HEK293T (cell line): Measurements from ENCODE around the gene ZNF468.
"Not testable (repeated sequence)": the region's sequence is repeated elsewhere in the genome, so short reads cannot be mapped to it uniquely, and the experiment has no call there.

ENCODE experiments used
- CTCF ChIA-PET: fragments of 350-600 bp; formaldehyde crosslinking; extraction: SDS; loops from one replicate; lab custom pipeline; 2021; ENCODE audit warnings: antibody characterized with exemption, inconsistent platforms; lab: Yijun Ruan, JAX
- POLR2A ChIA-PET: fragments of 350-600 bp; formaldehyde crosslinking; extraction: SDS; loops from one replicate; lab custom pipeline; 2020; ENCODE audit warnings: antibody characterized with exemption, inconsistent platforms; lab: Yijun Ruan, JAX
- DNase-seq: peaks from one replicate; pipeline ENCODE4 v3.0.0; 2012; ENCODE audit warnings: mixed read lengths; ENCODE audit errors: extremely low spot score
- ARNT ChIP-seq: fragments of 450-650 bp; IDR thresholded peaks from 2 replicates; pipeline ENCODE4 v1.6.1; 2017; ENCODE audit warnings: mild to moderate bottlenecking
- BHLHE40 ChIP-seq: fragments of 450-650 bp; IDR thresholded peaks from 2 replicates; pipeline ENCODE4 v1.6.1; 2016; ENCODE audit warnings: mild to moderate bottlenecking, moderate library complexity, borderline replicate concordance
- CTBP1 ChIP-seq: fragments of 450-650 bp; IDR thresholded peaks from 2 replicates; pipeline ENCODE4 v1.6.1; 2016; ENCODE audit warnings: borderline replicate concordance
- ELF4 ChIP-seq: fragments of 450-650 bp; IDR thresholded peaks from 2 replicates; pipeline ENCODE4 v1.6.1; 2017; ENCODE audit warnings: antibody characterized with exemption
- FOXA1 ChIP-seq: fragments of 450-650 bp; IDR thresholded peaks from 2 replicates; pipeline ENCODE4 v1.6.1; 2016; ENCODE audit warnings: mild to moderate bottlenecking
- FOXK2 ChIP-seq: fragments of 450-650 bp; IDR thresholded peaks from 2 replicates; pipeline ENCODE4 v1.6.1; 2016; ENCODE audit warnings: mild to moderate bottlenecking
- FOXM1 ChIP-seq: fragments of 450-650 bp; IDR thresholded peaks from 2 replicates; pipeline ENCODE4 v1.6.1; 2017; ENCODE audit warnings: mild to moderate bottlenecking, borderline replicate concordance
- HDGF ChIP-seq: fragments of 450-650 bp; IDR thresholded peaks from 2 replicates; pipeline ENCODE4 v1.6.1; 2017; ENCODE audit warnings: antibody characterized with exemption, borderline replicate concordance
- L3MBTL2 ChIP-seq: fragments of 450-650 bp; conservative IDR thresholded peaks from 2 replicates; pipeline ENCODE4 v1.6.1; 2016; ENCODE audit warnings: mild to moderate bottlenecking
- LEF1 ChIP-seq: fragments of 450-650 bp; IDR thresholded peaks from 2 replicates; pipeline ENCODE4 v1.6.1; 2017; ENCODE audit warnings: mild to moderate bottlenecking, borderline replicate concordance
- NFRKB ChIP-seq: fragments of 450-650 bp; IDR thresholded peaks from 2 replicates; pipeline ENCODE4 v1.6.1; 2016; ENCODE audit warnings: mild to moderate bottlenecking, moderate library complexity
- SP1 ChIP-seq: fragments of 450-650 bp; IDR thresholded peaks from 2 replicates; pipeline ENCODE4 v1.6.1; 2017
- SUZ12 ChIP-seq: fragments of 450-650 bp; IDR thresholded peaks from 2 replicates; pipeline ENCODE4 v1.6.1; 2016; ENCODE audit warnings: mild to moderate bottlenecking
- TARDBP ChIP-seq: fragments of 450-650 bp; IDR thresholded peaks from 2 replicates; pipeline ENCODE4 v1.6.1; 2016
- ZNF384 ChIP-seq: fragments of 450-650 bp; IDR thresholded peaks from 2 replicates; pipeline ENCODE4 v1.6.1; 2016
- TF ChIP-seq, protein P1 (sequence below): fragments of 450-650 bp; IDR thresholded peaks from 2 replicates; pipeline ENCODE4 v1.6.1; 2016

Gene ZNF468

GRCh38 chr19:52829866-52830265, 27.6 kb downstream of the ZNF468 start:
- CTCF ChIA-PET, POLR2A ChIA-PET, DNase-seq: not testable (repeated sequence)

DNA sequence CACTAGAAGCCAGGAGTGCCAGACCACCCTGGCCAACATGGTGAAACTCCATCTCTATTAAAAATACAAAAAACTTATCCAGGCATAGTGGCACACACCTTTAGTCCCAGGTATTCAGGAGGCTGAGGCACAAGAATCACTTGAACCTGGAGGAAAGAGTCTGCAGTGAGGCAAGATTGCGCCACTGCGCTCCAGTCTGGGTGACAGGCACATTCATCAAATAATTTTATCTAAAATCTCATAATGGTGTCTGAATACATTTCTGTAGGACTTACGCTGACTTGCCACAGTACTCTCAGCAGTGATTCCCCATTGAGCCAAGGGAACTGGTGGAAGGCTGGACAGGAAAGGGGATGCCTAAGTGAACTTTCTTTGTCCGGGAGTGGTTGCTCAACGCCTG, 31.7 kb downstream of the ZNF468 start:
- ChIA-PET POLR2A (no interaction called here), CTCF (no interaction called here)
- TF ChIP-seq SUZ12 (no peak), FOXM1 (no peak), ELF4 (no peak), FOXK2 (no peak)
- no peak for DNase-seq

DNA sequence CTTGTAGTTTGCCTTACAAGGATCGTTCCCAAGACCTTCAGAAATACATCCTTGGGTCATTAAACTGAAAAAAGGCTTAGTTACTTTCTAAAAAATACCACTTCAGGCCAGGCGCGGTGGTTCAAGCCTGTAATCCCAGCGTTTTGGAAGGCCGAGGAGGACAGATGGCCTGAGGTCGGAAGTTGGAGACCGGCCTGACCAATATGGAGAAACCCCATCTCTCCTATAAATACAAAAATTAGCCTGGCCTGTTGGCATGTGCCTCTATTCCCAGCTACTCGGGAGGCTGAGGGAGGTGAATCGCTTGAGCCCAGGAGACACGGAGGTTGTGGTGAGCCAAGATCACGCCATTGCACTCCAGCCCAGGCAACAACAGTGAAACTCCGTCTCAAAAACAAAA, 33.7 kb downstream of the ZNF468 start:
- TF ChIP-seq L3MBTL2, result no peak
- no peak for TF ChIP-seq LEF1
- no peak for TF ChIP-seq FOXM1
- no peak for TF ChIP-seq SP1
- TF ChIP-seq FOXA1, result no peak
- no peak for TF ChIP-seq NFRKB
- no peak for TF ChIP-seq TARDBP
- TF ChIP-seq HDGF, result no peak
- TF ChIP-seq CTBP1, result no peak
- no peak for TF ChIP-seq SUZ12
- TF ChIP-seq, protein P1, sequence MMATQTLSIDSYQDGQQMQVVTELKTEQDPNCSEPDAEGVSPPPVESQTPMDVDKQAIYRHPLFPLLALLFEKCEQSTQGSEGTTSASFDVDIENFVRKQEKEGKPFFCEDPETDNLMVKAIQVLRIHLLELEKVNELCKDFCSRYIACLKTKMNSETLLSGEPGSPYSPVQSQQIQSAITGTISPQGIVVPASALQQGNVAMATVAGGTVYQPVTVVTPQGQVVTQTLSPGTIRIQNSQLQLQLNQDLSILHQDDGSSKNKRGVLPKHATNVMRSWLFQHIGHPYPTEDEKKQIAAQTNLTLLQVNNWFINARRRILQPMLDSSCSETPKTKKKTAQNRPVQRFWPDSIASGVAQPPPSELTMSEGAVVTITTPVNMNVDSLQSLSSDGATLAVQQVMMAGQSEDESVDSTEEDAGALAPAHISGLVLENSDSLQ, result no peak
- no peak for TF ChIP-seq ARNT
- no peak for TF ChIP-seq ZNF384
- no peak for TF ChIP-seq ELF4
- TF ChIP-seq BHLHE40, result no peak
- no peak for TF ChIP-seq FOXK2
- ChIA-PET POLR2A (no interaction called here), CTCF (no interaction called here)
- no peak for DNase-seq

- POLR2A ChIA-PET, DNase-seq, CTCF ChIA-PET: not testable (repeated sequence)
Observed at GRCh38 chr19:52821204-52821960, 36.0 kb downstream of the ZNF468 start, which contains the start of gene ZNF28. Gene ZNF28, minus strand, starts transcription at chr19:52821633. Its CDS starts 3,675 bp downstream, at chr19:52817958.

DNA sequence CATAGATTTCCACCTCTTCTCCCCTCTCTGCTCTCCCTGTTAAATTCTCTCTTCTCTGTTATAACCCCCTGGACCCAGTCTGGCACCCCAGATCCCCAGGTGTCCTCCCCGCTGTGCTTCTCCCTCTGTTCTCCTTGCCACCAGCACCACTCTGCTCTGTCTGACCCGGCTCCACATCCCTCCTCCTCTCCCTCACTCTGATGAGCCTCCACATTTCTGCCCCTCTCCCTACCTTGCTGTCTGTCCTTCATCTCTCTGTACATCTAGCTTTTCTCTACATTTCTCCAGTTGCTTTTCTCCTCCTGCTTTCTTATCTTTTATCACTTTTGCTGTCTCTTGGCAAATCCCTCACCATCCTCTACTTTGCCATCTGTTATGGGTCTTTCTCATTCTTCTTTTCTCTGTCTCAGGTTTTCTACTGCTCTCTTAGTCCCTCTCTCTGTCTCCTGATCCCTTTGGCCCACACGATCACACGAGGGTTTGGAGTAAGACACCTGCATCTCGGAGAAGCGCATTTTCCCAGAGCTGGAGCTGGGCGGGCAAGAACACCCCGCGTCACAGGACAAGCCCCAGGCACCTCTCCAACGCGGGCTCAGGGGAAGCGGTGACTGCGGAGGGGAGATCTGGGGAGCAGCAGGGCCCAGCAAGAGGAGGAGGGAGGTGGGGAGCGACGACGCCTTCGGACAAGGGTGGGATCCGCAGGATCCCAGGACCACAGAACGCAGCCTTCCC, 36.8 kb downstream of the ZNF468 start:
- CTCF ChIA-PET, POLR2A ChIA-PET, DNase-seq: not testable (repeated sequence)

DNA sequence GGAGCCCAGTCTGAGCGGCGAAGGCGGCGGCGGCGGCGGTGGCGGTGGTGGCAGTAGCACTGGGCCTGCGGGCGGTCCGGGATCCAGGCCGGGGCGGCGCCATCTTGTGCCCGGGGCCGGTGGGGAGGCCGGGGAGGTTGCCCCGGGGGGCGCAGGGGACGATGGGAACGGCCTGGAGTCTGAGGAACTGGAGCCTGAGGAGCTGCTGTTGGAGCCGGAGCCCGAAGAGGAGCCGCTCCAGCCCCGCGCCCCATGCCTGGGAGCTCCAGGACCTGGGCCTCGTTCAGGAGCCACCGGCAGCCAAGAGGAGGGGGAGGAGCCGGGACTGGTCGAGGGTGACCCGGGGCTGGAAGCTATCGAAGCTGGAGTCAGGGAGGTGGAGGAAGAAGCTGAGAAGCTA, 47.6 kb downstream of the ZNF468 start:
- no peak for DNase-seq
- no peak for TF ChIP-seq ELF4
- POLR2A ChIA-PET, result no interaction called here
- CTCF ChIA-PET, result interaction anchor here (0.6 kb wide), 1 partner anchor 14 kb away, joined by 4 read pairs; no protein-coding TSS in a partner anchor

GRCh38 chr19:52799950-52800640, 57.3 kb downstream of the ZNF468 start:
- CTCF ChIA-PET, DNase-seq, POLR2A ChIA-PET: not testable (repeated sequence)

- DNase-seq, result no peak
- TF ChIP-seq ZNF384, result no peak
- POLR2A ChIA-PET, result no interaction called here
- CTCF ChIA-PET, result no interaction called here
Observed at GRCh38 chr19:52789440-52789839, 68.0 kb downstream of the ZNF468 start.
